SHP77 treated with DMSO at 0.1 percent for 48 hours (cell line): ENCODE measurements around the gene OR13C2.
"Not testable (repeated sequence)": the region's sequence is repeated elsewhere in the genome, so short reads cannot be mapped to it uniquely, and the experiment has no call there.

Experiments
- DNase-seq: peaks from one replicate; lab custom pipeline; 2025; lab: John Stamatoyannopoulos, UW

The OR13C2 gene

GRCh38 chr9:104605527-104605926 lies at the start of gene OR13C2:
OR13C2 (minus strand) TSS chr9:104605627; CDS start chr9:104605627, 0 bp downstream.
- DNase-seq, result not testable (repeated sequence)

GRCh38 chr9:104635456-104635855 lies 30.0 kb upstream of the OR13C2 start:
- no peak for DNase-seq

GRCh38 chr9:104633976-104634520 lies 28.6 kb upstream of the OR13C2 start:
- no peak for DNase-seq

GRCh38 chr9:104625964-104626363 lies 20.5 kb upstream of the OR13C2 start:
- DNase-seq, result not testable (repeated sequence)

GRCh38 chr9:104618104-104618503 lies 12.7 kb upstream of the OR13C2 start, which contains the start of gene OR13C9:
OR13C9 (minus strand) TSS chr9:104618204; CDS start chr9:104618204, 0 bp downstream.
- no peak for DNase-seq

- no peak for DNase-seq
These were observed 12.0 kb upstream of the OR13C2 start for GRCh38 chr9:104617418-104617817.

GRCh38 chr9:104611213-104611612 lies 5.8 kb upstream of the OR13C2 start:
- DNase-seq, result no peak

- no peak for DNase-seq
These were observed 2.9 kb upstream of the OR13C2 start for GRCh38 chr9:104608336-104608735.

GRCh38 chr9:104606152-104606551 lies 725 bp upstream of the OR13C2 start:
- no peak for DNase-seq

- no peak for DNase-seq
These were observed 626 bp downstream of the OR13C2 start for GRCh38 chr9:104604801-104605200.

- not testable (repeated sequence) for DNase-seq
These were observed 6.1 kb downstream of the OR13C2 start, which contains the start of gene OR13C5 for GRCh38 chr9:104599313-104599712. OR13C5 (minus strand) TSS chr9:104599413; CDS start chr9:104599413, 0 bp downstream.

GRCh38 chr9:104598749-104599148 lies 6.7 kb downstream of the OR13C2 start:
- not testable (repeated sequence) for DNase-seq

- no peak for DNase-seq
These were observed 15.8 kb downstream of the OR13C2 start for GRCh38 chr9:104589626-104590025.

GRCh38 chr9:104586496-104587180 lies 18.8 kb downstream of the OR13C2 start:
- no peak for DNase-seq

GRCh38 chr9:104580562-104580961 lies 24.9 kb downstream of the OR13C2 start:
- no peak for DNase-seq

GRCh38 chr9:104577263-104577662 lies 28.2 kb downstream of the OR13C2 start:
- DNase-seq, result no peak

- no peak for DNase-seq
These were observed 30.0 kb downstream of the OR13C2 start for GRCh38 chr9:104575456-104575855.

GRCh38 chr9:104572612-104573011 lies 32.8 kb downstream of the OR13C2 start:
- DNase-seq, result no peak

- no peak for DNase-seq
These were observed 36.6 kb downstream of the OR13C2 start, which contains the start of gene OR13C8 for GRCh38 chr9:104568868-104569267. OR13C8 (plus strand) TSS chr9:104569168; CDS start chr9:104569168, 0 bp downstream.

- no peak for DNase-seq
These were observed 41.1 kb downstream of the OR13C2 start for GRCh38 chr9:104564358-104564757.

GRCh38 chr9:104556830-104557634 lies 48.4 kb downstream of the OR13C2 start:
- DNase-seq, result no peak

GRCh38 chr9:104555521-104555920 lies 49.9 kb downstream of the OR13C2 start:
- DNase-seq, result no peak
